GM18517 (cell line): ENCODE results near the gene MOSPD3.
A peak's percentile ranks its signal among the peaks of the same experiment; 100 is the strongest.
"Not testable (repeated sequence)": the region's sequence is repeated elsewhere in the genome, so short reads cannot be mapped to it uniquely, and the experiment has no call there.

Source experiments
- ATAC-seq: cut with Tn5 transposase; IDR thresholded peaks from one replicate; pipeline ENCODE4 v1.9.1; 2021; ENCODE audit warnings: mild to moderate bottlenecking, moderate library complexity; ENCODE audit not compliant: unreplicated experiment

Gene MOSPD3

GRCh38 chr7:100611983-100612729, at the start of gene MOSPD3:
TSS of gene MOSPD3 (plus strand) at chr7:100612540. CDS start at chr7:100612792, 252 bp downstream.
- ATAC-seq: peak; percentile 94

GRCh38 chr7:100563100-100563564, 49.2 kb upstream of the MOSPD3 start:
- ATAC-seq: no peak

GRCh38 chr7:100563809-100564400, 48.4 kb upstream of the MOSPD3 start:
- ATAC-seq: no peak

GRCh38 chr7:100564405-100564804, 47.9 kb upstream of the MOSPD3 start:
- not testable (repeated sequence) for ATAC-seq

- no peak for ATAC-seq
Observed at GRCh38 chr7:100565133-100565571, 47.2 kb upstream of the MOSPD3 start.

- ATAC-seq: no peak
Observed at GRCh38 chr7:100566018-100566531, 46.3 kb upstream of the MOSPD3 start.

- no peak for ATAC-seq
Observed at GRCh38 chr7:100567031-100567730, 45.2 kb upstream of the MOSPD3 start.

- no peak for ATAC-seq
Observed at GRCh38 chr7:100567751-100568175, 44.6 kb upstream of the MOSPD3 start.

GRCh38 chr7:100568176-100568895, 44.0 kb upstream of the MOSPD3 start:
- ATAC-seq: no peak

- ATAC-seq: no peak
Observed at GRCh38 chr7:100568896-100569844, 43.2 kb upstream of the MOSPD3 start.

GRCh38 chr7:100570954-100571828, 41.1 kb upstream of the MOSPD3 start:
- ATAC-seq: no peak

GRCh38 chr7:100571829-100572116, 40.6 kb upstream of the MOSPD3 start:
- ATAC-seq: no peak

GRCh38 chr7:100572281-100572948, 39.9 kb upstream of the MOSPD3 start:
- ATAC-seq: no peak

GRCh38 chr7:100572949-100573675, 39.2 kb upstream of the MOSPD3 start:
- no peak for ATAC-seq

- ATAC-seq: no peak
Observed at GRCh38 chr7:100573691-100574361, 38.5 kb upstream of the MOSPD3 start, which contains the start of gene SAP25. TSS of gene SAP25 (minus strand) at chr7:100573900. CDS start at chr7:100573742, 158 bp downstream.

GRCh38 chr7:100574362-100575205, 37.8 kb upstream of the MOSPD3 start:
- no peak for ATAC-seq
